Esophagus squamous epithelium (tissue), 4 donors: ENCODE measurements around the gene TEKT2.

Experiments used
- POLR2A ChIP-seq, 4 donors: fragments of 450-650 bp; IDR thresholded peaks; one replicate each; pipeline ENCODE4 v1.6.1; 2017; ENCODE audit warnings: antibody characterized with exemption in 4 of 4, mild to moderate bottlenecking in 4 of 4, moderate library complexity in 3 of 4
- TF ChIP-seq, protein P1 (sequence below), 6 experiments: fragments of 450-650 bp in 4 of 6; fragments of 200-600 bp in 2 of 6; sonication (generic) in 2 of 6; IDR thresholded peaks; one replicate each; pipeline ENCODE4 v1.5.1; 2016 to 2019; ENCODE audit warnings: antibody characterized with exemption in 6 of 6, mild to moderate bottlenecking in 4 of 6, moderate library complexity in 4 of 6

DNA sequence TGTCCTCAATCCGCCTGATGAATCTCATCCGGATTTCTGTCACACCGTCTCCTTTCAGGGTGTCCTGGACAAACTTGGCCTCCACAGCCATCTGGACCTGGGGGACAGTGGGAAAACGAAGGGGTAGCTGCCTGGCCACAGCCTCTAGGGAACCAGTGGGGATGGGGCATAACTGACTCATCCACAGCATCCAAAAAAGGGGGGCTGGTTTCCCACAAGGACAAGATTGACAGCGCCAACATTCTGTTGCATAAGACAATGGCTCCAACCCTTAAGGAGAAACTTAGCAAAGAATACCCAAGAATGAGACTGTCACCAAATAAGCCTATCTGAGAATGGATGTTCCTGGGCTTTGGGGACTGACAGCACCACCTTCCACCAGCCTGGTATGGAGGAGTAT is 53.3 kb downstream of the TEKT2 start:
- TF ChIP-seq, protein P1, sequence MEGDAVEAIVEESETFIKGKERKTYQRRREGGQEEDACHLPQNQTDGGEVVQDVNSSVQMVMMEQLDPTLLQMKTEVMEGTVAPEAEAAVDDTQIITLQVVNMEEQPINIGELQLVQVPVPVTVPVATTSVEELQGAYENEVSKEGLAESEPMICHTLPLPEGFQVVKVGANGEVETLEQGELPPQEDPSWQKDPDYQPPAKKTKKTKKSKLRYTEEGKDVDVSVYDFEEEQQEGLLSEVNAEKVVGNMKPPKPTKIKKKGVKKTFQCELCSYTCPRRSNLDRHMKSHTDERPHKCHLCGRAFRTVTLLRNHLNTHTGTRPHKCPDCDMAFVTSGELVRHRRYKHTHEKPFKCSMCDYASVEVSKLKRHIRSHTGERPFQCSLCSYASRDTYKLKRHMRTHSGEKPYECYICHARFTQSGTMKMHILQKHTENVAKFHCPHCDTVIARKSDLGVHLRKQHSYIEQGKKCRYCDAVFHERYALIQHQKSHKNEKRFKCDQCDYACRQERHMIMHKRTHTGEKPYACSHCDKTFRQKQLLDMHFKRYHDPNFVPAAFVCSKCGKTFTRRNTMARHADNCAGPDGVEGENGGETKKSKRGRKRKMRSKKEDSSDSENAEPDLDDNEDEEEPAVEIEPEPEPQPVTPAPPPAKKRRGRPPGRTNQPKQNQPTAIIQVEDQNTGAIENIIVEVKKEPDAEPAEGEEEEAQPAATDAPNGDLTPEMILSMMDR (IDR thresholded peaks at IDR 0.05) = no peak
- TF ChIP-seq POLR2A (IDR thresholded peaks at IDR 0.05) = no peak
